Endothelial cell of umbilical vein (primary cell): ENCODE results near the gene TBC1D9B. TPM values are rescaled to one million over a fixed set of nuclear protein-coding genes. Genes with fewer than 3 reads are reported as not detected.

Experiments
- BruUV-seq: library from RNA; stranded (reverse); fragments of 400-500 nt; replicated peaks from 2 replicates; lab custom pipeline; 2021; lab: Mats Ljungman, UMichigan
- CTCF ChIA-PET: fragments of 300-600, 350-600 bp; sonication (Branson Sonifier 250); formaldehyde crosslinking; loops from one replicate; lab custom pipeline; 2021; ENCODE audit warnings: antibody characterized with exemption, inconsistent platforms; lab: Charles Lee
- POLR2A ChIA-PET: fragments of 300-600, 350-600 bp; sonication (Branson Sonifier 250); formaldehyde crosslinking; loops from one replicate; lab custom pipeline; 2021; ENCODE audit warnings: antibody characterized with exemption, inconsistent platforms; lab: Charles Lee
- DNase-seq: peaks from one replicate; pipeline ENCODE4 v3.0.0-alpha.2; 2011; ENCODE audit warnings: low read depth, low spot score
- FAIRE-seq: peaks from 2 replicates; lab custom pipeline; 2011; peaks lifted over from hg19 to GRCh38; lab: Jason Lieb, UNC
- H2AFZ ChIP-seq: 2 replicates; pipeline ENCODE4 v1.6.0; 2012; ENCODE audit warnings: low read depth, low read length, control low read depth, inconsistent platforms
- H3K27ac ChIP-seq: 2 replicates; pipeline ENCODE4 v1.5.1; 2011; ENCODE audit warnings: low read depth, mild to moderate bottlenecking, control low read depth, low read length, moderate library complexity; ENCODE audit not compliant: insufficient read depth
- H3K27me3 ChIP-seq, 2 experiments: 2 replicates each; pipeline versions ENCODE4 v1.6.0 to v1.6.1; 2011; ENCODE audit warnings: low read length in 2 of 2, mixed read lengths in 1 of 2; ENCODE audit not compliant: control insufficient read depth in 2 of 2, insufficient read depth in 2 of 2
- H3K36me3 ChIP-seq, 2 experiments: 2 replicates in 1 of 2; 3 replicates in 1 of 2; pipeline ENCODE4 v1.5.1; 2011; ENCODE audit warnings: low read length in 2 of 2, mild to moderate bottlenecking in 1 of 2, moderate library complexity in 1 of 2; ENCODE audit not compliant: control insufficient read depth in 2 of 2, insufficient read depth in 2 of 2; ENCODE audit errors: extremely low read depth in 1 of 2
- H3K4me1 ChIP-seq: 3 replicates; pipeline ENCODE4 v1.5.1; 2011; ENCODE audit warnings: mild to moderate bottlenecking, low read length; ENCODE audit not compliant: control insufficient read depth, insufficient read depth; ENCODE audit errors: extremely low read depth
- H3K4me2 ChIP-seq: 2 replicates; pipeline ENCODE4 v1.6.1; 2011; ENCODE audit warnings: low read length, control low read depth, mixed read lengths; ENCODE audit not compliant: insufficient read depth
- H3K4me3 ChIP-seq, 3 experiments: fragments of 200-600 bp in 1 of 3; sonication (generic), shearing (Covaris generic) in 1 of 3; replicated peaks in 1 of 3; 2 replicates each; pipeline ENCODE4 v1.5.1; 2011 to 2016; ENCODE audit warnings: control low read depth in 3 of 3, low read length in 3 of 3, mild to moderate bottlenecking in 2 of 3, inconsistent platforms in 1 of 3, low read depth in 1 of 3, moderate library complexity in 1 of 3; ENCODE audit not compliant: insufficient read depth in 1 of 3
- H3K79me2 ChIP-seq: 2 replicates; pipeline ENCODE4 v1.6.0; 2012; ENCODE audit warnings: low read length, inconsistent platforms; ENCODE audit not compliant: control insufficient read depth, insufficient read depth
- H3K9ac ChIP-seq: replicated peaks from 2 replicates; pipeline ENCODE3; 2011; ENCODE audit warnings: low read length, control low read depth; ENCODE audit not compliant: insufficient read depth; ENCODE audit errors: extremely low read depth
- H3K9me1 ChIP-seq: replicated peaks from 3 replicates; pipeline ENCODE4 v1.6.0; 2011; ENCODE audit warnings: mild to moderate bottlenecking, low read length; ENCODE audit not compliant: control insufficient read depth, insufficient read depth; ENCODE audit errors: extremely low read depth
- H3K9me3 ChIP-seq: replicated peaks from 2 replicates; pipeline ENCODE4 v1.5.1; 2012; ENCODE audit warnings: low read length, inconsistent platforms; ENCODE audit not compliant: control insufficient read depth, insufficient read depth
- H4K20me1 ChIP-seq: replicated peaks from 2 replicates; pipeline ENCODE3; 2011; ENCODE audit warnings: mild to moderate bottlenecking, low read length; ENCODE audit not compliant: control insufficient read depth, insufficient read depth; ENCODE audit errors: extremely low read depth
- CTCF ChIP-seq, 2 donors: IDR thresholded peaks; 1 replicate in 1 of 2; 2 replicates in 1 of 2; pipeline ENCODE4 v1.5.1; 2011; ENCODE audit warnings: low read length in 2 of 2, mild to moderate bottlenecking in 2 of 2, moderate library complexity in 2 of 2, control low read depth in 1 of 2, inconsistent platforms in 1 of 2, low read depth in 1 of 2; ENCODE audit not compliant: insufficient read depth in 1 of 2; ENCODE audit errors: extremely low read depth in 1 of 2
- EZH2 ChIP-seq: IDR thresholded peaks from 2 replicates; pipeline ENCODE4 v1.6.1; 2012; ENCODE audit warnings: borderline replicate concordance, low read depth, mild to moderate bottlenecking, moderate library complexity, low read length, inconsistent platforms; ENCODE audit not compliant: severe bottlenecking
- FOS ChIP-seq: IDR thresholded peaks from 2 replicates; pipeline ENCODE4 v1.6.1; 2011; ENCODE audit warnings: mild to moderate bottlenecking, low read length, moderate library complexity, borderline replicate concordance; ENCODE audit not compliant: insufficient read depth
- GATA2 ChIP-seq: IDR thresholded peaks from 2 replicates; pipeline ENCODE4 v1.7.0; 2011; ENCODE audit warnings: low read depth, mild to moderate bottlenecking, moderate library complexity, mixed read lengths, low read length; ENCODE audit not compliant: insufficient read length, insufficient read depth
- JUN ChIP-seq: IDR thresholded peaks from 2 replicates; pipeline ENCODE4 v1.6.1; 2011; ENCODE audit warnings: borderline replicate concordance, low read depth; ENCODE audit not compliant: insufficient read length, insufficient read depth
- MAX ChIP-seq: IDR thresholded peaks from 2 replicates; pipeline ENCODE4 v1.6.1; 2011; ENCODE audit not compliant: insufficient read depth, insufficient read length
- MYC ChIP-seq: IDR thresholded peaks from one replicate; pipeline ENCODE4 v1.6.1; 2011; ENCODE audit warnings: mild to moderate bottlenecking, low read depth, low read length
- POLR2A ChIP-seq: IDR thresholded peaks from 2 replicates; pipeline ENCODE4 v1.6.1; 2012; ENCODE audit warnings: low read depth, mild to moderate bottlenecking, control low read depth, low read length
- POLR2AphosphoS5 ChIP-seq: IDR thresholded peaks from 2 replicates; pipeline ENCODE4 v1.6.1; 2012; ENCODE audit warnings: low read depth, mild to moderate bottlenecking, control low read depth, low read length, moderate library complexity; ENCODE audit not compliant: insufficient read depth
- dilution Hi-C: fragments of 300-500 bp; cut with MboI; formaldehyde crosslinking; loops from one replicate; pipeline ENCODE4 v1.15.0; 2019; ENCODE audit warnings: low sequenced_read_pairs; ENCODE audit not compliant: extremely low pct_ligation_motif_present
- intact Hi-C: fragments of 100-400 bp; cut with micrococcal nuclease; formaldehyde crosslinking; loops from one replicate; pipeline ENCODE4 v1.10.0; 2022
- polyA plus RNA-seq, 4 experiments: library from polyadenylated mRNA; depleted of rRNA in 3 of 4; stranded (reverse) in 3 of 4; unstranded in 1 of 4; fragments of >200 nt; gene quantifications; 2 replicates each; pipeline versions ENCODE4 v1.2.1 to v1.2.3, GENCODE V29; 2011 to 2012; ENCODE audit warnings: missing spikeins in 1 of 4
- total RNA-seq: library from RNA; stranded (reverse); gene quantifications from 2 replicates; pipeline ENCODE4 v1.2.3, GENCODE V29; 2021

TBC1D9B gene
- total and polyA plus RNA-seq, 2 donors (not counting 3 experiments of a cell fraction or from before 2014, with no cell fraction given), result 82.8 to 150 TPM

GRCh38 chr5:179822444-179822990 lies 85.2 kb downstream of the TBC1D9B start:
- ChIA-PET CTCF (interaction anchor here (1.7 kb wide), 1 partner anchor 20 kb away, joined by 5 read pairs; no protein-coding TSS in a partner anchor), POLR2A (interaction anchor here (0.6 to 1.4 kb wide), 8 partner anchors 7 to 1369 kb away, joined by 3 to 6 read pairs (median 4); partner anchors contain the start of gene HNRNPH1)
- no peak overlapping the region for H2AFZ ChIP-seq
- H3K4me2 ChIP-seq, result peak overlapping the region; percentile 88
- H3K9me1 ChIP-seq, result no peaks in the 10 kb centered on the region
- FAIRE-seq (peak; percentile 37), DNase-seq (no peak)
- H3K27me3 ChIP-seq, result no peaks in the 10 kb centered on the region
- BruUV-seq, result no TSS peak
- no peak overlapping the region for H3K27ac ChIP-seq
- H4K20me1 ChIP-seq, result peaks cover 10% of the 10 kb centered on the region
- peaks cover 28 to 39% of the 10 kb centered on the region in 2 experiments for H3K36me3 ChIP-seq
- H3K4me3 ChIP-seq, result peak overlapping the region in 2 of 3 experiments; percentile 82 to 90
- intact Hi-C loops (loop anchor here (5.0 kb wide), 2 partner anchors 250 to 265 kb away; partner anchors contain the start of gene RNF130), dilution Hi-C loops (no loop called here)
- no peaks in the 10 kb centered on the region for H3K9me3 ChIP-seq
- peaks cover 37% of the 10 kb centered on the region for H3K4me1 ChIP-seq
- TF ChIP-seq JUN, result no peak
- TF ChIP-seq POLR2AphosphoS5, result no peak
- TF ChIP-seq MAX, result no peak
- TF ChIP-seq EZH2, result no peak
- TF ChIP-seq POLR2A, result no peak
- TF ChIP-seq CTCF (IDR thresholded peaks at IDR 0.05; ENCODE audit: extremely low read depth in 1 of 2, insufficient read depth in 1 of 2, low read depth in 1 of 2, low read length in 2 of 2), result no peak
- no peak for TF ChIP-seq FOS
- TF ChIP-seq GATA2, result no peak
- no peak for TF ChIP-seq MYC
- peak overlapping the region; percentile 87 for H3K9ac ChIP-seq
- peaks cover 56% of the 10 kb centered on the region for H3K79me2 ChIP-seq
